ENCODE results near the gene NBEAL2.

- TF ChIP-seq, protein P1, sequence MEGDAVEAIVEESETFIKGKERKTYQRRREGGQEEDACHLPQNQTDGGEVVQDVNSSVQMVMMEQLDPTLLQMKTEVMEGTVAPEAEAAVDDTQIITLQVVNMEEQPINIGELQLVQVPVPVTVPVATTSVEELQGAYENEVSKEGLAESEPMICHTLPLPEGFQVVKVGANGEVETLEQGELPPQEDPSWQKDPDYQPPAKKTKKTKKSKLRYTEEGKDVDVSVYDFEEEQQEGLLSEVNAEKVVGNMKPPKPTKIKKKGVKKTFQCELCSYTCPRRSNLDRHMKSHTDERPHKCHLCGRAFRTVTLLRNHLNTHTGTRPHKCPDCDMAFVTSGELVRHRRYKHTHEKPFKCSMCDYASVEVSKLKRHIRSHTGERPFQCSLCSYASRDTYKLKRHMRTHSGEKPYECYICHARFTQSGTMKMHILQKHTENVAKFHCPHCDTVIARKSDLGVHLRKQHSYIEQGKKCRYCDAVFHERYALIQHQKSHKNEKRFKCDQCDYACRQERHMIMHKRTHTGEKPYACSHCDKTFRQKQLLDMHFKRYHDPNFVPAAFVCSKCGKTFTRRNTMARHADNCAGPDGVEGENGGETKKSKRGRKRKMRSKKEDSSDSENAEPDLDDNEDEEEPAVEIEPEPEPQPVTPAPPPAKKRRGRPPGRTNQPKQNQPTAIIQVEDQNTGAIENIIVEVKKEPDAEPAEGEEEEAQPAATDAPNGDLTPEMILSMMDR (IDR thresholded peaks at IDR 0.05) = no peak
- TF ChIP-seq EP300 (IDR thresholded peaks at IDR 0.05) (no peak), POLR2AphosphoS5 (IDR thresholded peaks at IDR 0.05) (no peak)
Observed at GRCh38 chr3:47006145-47006651, 26.7 kb downstream of the NBEAL2 start.
